Adrenal gland (tissue), 12 donors: ENCODE results near the gene GPR78. TPM values are rescaled to one million over a fixed set of nuclear protein-coding genes. Genes with fewer than 3 reads are reported as not detected.

Experiments
- DNase-seq, 7 donors: peaks; one replicate each; pipeline ENCODE4 v3.0.0-alpha.2; 2019 to 2020
- H3K27ac ChIP-seq, 5 donors: fragments of 200-600 bp; sonication (generic) in 4 of 5; 1 replicate in 3 of 5; 2 replicates in 2 of 5; pipeline versions ENCODE4 v1.5.1 to v1.8.0; 2016 to 2020; ENCODE audit warnings: mild to moderate bottlenecking in 1 of 5
- H3K27me3 ChIP-seq: fragments of 200-600 bp; 2 replicates; pipeline ENCODE4 v1.8.0; 2021
- H3K36me3 ChIP-seq, 2 donors: fragments of 200-600 bp; replicated peaks in 1 of 2; 1 replicate in 1 of 2; 2 replicates in 1 of 2; pipeline versions ENCODE4 v1.5.1 to v1.8.0; 2018 to 2022
- H3K4me1 ChIP-seq, 2 donors: fragments of 200-600 bp; replicated peaks in 1 of 2; 1 replicate in 1 of 2; 2 replicates in 1 of 2; pipeline versions ENCODE4 v1.5.1 to v1.8.0; 2018 to 2021
- H3K4me3 ChIP-seq, 4 donors: fragments of 200-600 bp; sonication (generic) in 3 of 4; one replicate each; pipeline ENCODE4 v1.5.1; 2016 to 2018
- H3K9me3 ChIP-seq, 3 donors: fragments of 200-600 bp; sonication (generic) in 1 of 3; replicated peaks in 1 of 3; 1 replicate in 2 of 3; 2 replicates in 1 of 3; pipeline versions ENCODE4 v1.5.1 to v1.8.0; 2016 to 2021
- POLR2A ChIP-seq, 2 donors: fragments of 450-650 bp; IDR thresholded peaks; one replicate each; pipeline ENCODE4 v1.6.1; 2017; ENCODE audit warnings: antibody characterized with exemption in 2 of 2, mild to moderate bottlenecking in 2 of 2, moderate library complexity in 1 of 2
- WGBS, 4 donors: extraction: QIAGEN DNeasy Blood & Tissue Kit in 2 of 4; methylation state at CpG; one replicate each; pipeline versions ENCODE4 v1.1.5 to v1.1.7; 2013 to 2017; 5-methylcytosine and 5-hydroxymethylcytosine counted together
- intact Hi-C, 2 donors: fragments of 100-400 bp; cut with DNase I; formaldehyde crosslinking; loops; one replicate each; pipeline versions ENCODE4 v1.14.1 to v1.15.0; 2022 to 2023
- polyA plus RNA-seq, 3 donors: library from polyadenylated mRNA; stranded (reverse); fragments of 200-250 nt in 2 of 3; fragments of 350-450 nt in 1 of 3; fragmentation: Illumina TruSeq in 1 of 3; extraction: RNeasy Lipid Tissue Mini Kit (QIAGEN cat#74804) in 1 of 3; gene quantifications; one replicate each; pipeline ENCODE4 v1.2.3, GENCODE V29; 2013 to 2014
- total RNA-seq, 9 donors: library from RNA; depleted of rRNA in 4 of 9; stranded (reverse); fragments of >200 nt in 4 of 9; fragments of 120-200 nt in 1 of 9; fragmentation: NEBNext Ultra II Directional in 1 of 9; extraction: Animal tissue kit (Norgen Biotek cat#: 25700) in 1 of 9; gene quantifications; one replicate each; pipeline versions ENCODE4 v1.1.0 to v1.2.4, GENCODE V29; 2013 to 2023
- TF ChIP-seq, protein P1 (sequence below), 6 experiments: fragments of 450-650 bp in 4 of 6; fragments of 200-600 bp in 2 of 6; sonication (generic) in 1 of 6; IDR thresholded peaks; 1 replicate in 5 of 6; 2 replicates in 1 of 6; pipeline versions ENCODE4 v1.5.1 to v1.8.0; 2016 to 2021; ENCODE audit warnings: antibody characterized with exemption in 6 of 6, mild to moderate bottlenecking in 2 of 6, moderate library complexity in 1 of 6
- donor health status: healthy with polysubstance abuse.
- donor health status: Bipolar disorder and iron deficiency.
- donor health status: DM: yes; HTN: yes; CAD: no.
- donor health status: DM: no; HTN: no; CAD: no.
- donor health status: DM: no; HTN: no; CAD: no.
- donor health status: DM: yes; HTN: yes; CAD: no.

Gene GPR78
- total and polyA plus RNA-seq, 12 donors, result 0.03 to 0.08 (median 0.07) TPM; not detected in 8

- WGBS, 4 donors, result 75 to 89% (median 79%) methylated on average over 1 of the region's 1 CpG
- DNase-seq, result no peak
- TF ChIP-seq, protein P1, sequence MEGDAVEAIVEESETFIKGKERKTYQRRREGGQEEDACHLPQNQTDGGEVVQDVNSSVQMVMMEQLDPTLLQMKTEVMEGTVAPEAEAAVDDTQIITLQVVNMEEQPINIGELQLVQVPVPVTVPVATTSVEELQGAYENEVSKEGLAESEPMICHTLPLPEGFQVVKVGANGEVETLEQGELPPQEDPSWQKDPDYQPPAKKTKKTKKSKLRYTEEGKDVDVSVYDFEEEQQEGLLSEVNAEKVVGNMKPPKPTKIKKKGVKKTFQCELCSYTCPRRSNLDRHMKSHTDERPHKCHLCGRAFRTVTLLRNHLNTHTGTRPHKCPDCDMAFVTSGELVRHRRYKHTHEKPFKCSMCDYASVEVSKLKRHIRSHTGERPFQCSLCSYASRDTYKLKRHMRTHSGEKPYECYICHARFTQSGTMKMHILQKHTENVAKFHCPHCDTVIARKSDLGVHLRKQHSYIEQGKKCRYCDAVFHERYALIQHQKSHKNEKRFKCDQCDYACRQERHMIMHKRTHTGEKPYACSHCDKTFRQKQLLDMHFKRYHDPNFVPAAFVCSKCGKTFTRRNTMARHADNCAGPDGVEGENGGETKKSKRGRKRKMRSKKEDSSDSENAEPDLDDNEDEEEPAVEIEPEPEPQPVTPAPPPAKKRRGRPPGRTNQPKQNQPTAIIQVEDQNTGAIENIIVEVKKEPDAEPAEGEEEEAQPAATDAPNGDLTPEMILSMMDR (IDR thresholded peaks at IDR 0.05), result no peak
- TF ChIP-seq POLR2A (IDR thresholded peaks at IDR 0.05), result no peak
- intact Hi-C loops, result no loop called here
- Histone ChIP-seq H3K27ac (no peak overlapping the region), H3K4me1 (no peaks in the 10 kb centered on the region), H3K36me3 (no peaks in the 10 kb centered on the region), H3K9me3 (no peaks in the 10 kb centered on the region), H3K27me3 (peaks cover 4% of the 10 kb centered on the region), H3K4me3 (no peak overlapping the region)
Measured at GRCh38 chr4:8570201-8570600, 10.0 kb upstream of the GPR78 start.

GRCh38 chr4:8571702-8572685 is 8.2 kb upstream of the GPR78 start:
- no peak for TF ChIP-seq POLR2A (IDR thresholded peaks at IDR 0.05)
- TF ChIP-seq, protein P1 (IDR thresholded peaks at IDR 0.05), result no peak
- H3K4me3 ChIP-seq, result no peak overlapping the region
- intact Hi-C loops, result no loop called here
- H3K9me3 ChIP-seq, result no peaks in the 10 kb centered on the region
- no peak overlapping the region for H3K27ac ChIP-seq
- peak in 1 of 7 donors; percentile 3 for DNase-seq
- 67 to 77% (median 75%) methylated on average over 5 to 6 of the region's 6 CpGs for WGBS, 4 donors
- H3K4me1 ChIP-seq, result no peaks in the 10 kb centered on the region
- no peaks in the 10 kb centered on the region for H3K36me3 ChIP-seq
- H3K27me3 ChIP-seq, result no peaks in the 10 kb centered on the region

GRCh38 chr4:8573266-8573665 is 6.9 kb upstream of the GPR78 start:
- H3K36me3 ChIP-seq, result no peaks in the 10 kb centered on the region
- WGBS, 4 donors, result 68 to 89% (median 80%) methylated on average over 5 of the region's 5 CpGs
- intact Hi-C loops, result no loop called here

GRCh38 chr4:8574796-8575370 is 5.3 kb upstream of the GPR78 start:
- H3K4me1 ChIP-seq, result no peaks in the 10 kb centered on the region
- H3K36me3 ChIP-seq, result no peaks in the 10 kb centered on the region
- H3K27me3 ChIP-seq, result peaks cover 5% of the 10 kb centered on the region
- TF ChIP-seq, protein P1 (IDR thresholded peaks at IDR 0.05), result no peak
- no peak for TF ChIP-seq POLR2A (IDR thresholded peaks at IDR 0.05)
- intact Hi-C loops, result no loop called here
- no peak overlapping the region for H3K27ac ChIP-seq
- WGBS, 4 donors, result 77 to 91% (median 84%) methylated on average over 3 to 5 of the region's 5 CpGs
- no peaks in the 10 kb centered on the region for H3K9me3 ChIP-seq
- H3K4me3 ChIP-seq, result no peak overlapping the region
- DNase-seq, result peak in 1 of 7 donors; percentile 4

More at GRCh38 chr4:8573266-8573665, 6.9 kb upstream of the GPR78 start:
- Histone ChIP-seq H3K4me1 (no peaks in the 10 kb centered on the region), H3K4me3 (no peak overlapping the region), H3K9me3 (no peaks in the 10 kb centered on the region), H3K27me3 (no peaks in the 10 kb centered on the region), H3K27ac (no peak overlapping the region)
- TF ChIP-seq, protein P1 (IDR thresholded peaks at IDR 0.05), result no peak
- TF ChIP-seq POLR2A (IDR thresholded peaks at IDR 0.05), result no peak
- peak in 1 of 7 donors; percentile 7 for DNase-seq
